Esophagus muscularis mucosa (tissue), 3 donors: Measurements from ENCODE around the gene OR51V1.

Experiments used
- CTCF ChIP-seq, 3 experiments: fragments of 200-600 bp in 2 of 3; fragments of 450-650 bp in 1 of 3; sonication (generic) in 2 of 3; IDR thresholded peaks; one replicate each; pipeline ENCODE4 v1.5.1; 2017 to 2019; ENCODE audit warnings: antibody characterized with exemption in 3 of 3, mild to moderate bottlenecking in 2 of 3, moderate library complexity in 1 of 3
- POLR2A ChIP-seq: fragments of 450-650 bp; IDR thresholded peaks from one replicate; pipeline ENCODE4 v1.6.1; 2017; ENCODE audit warnings: antibody characterized with exemption, moderate library complexity, mild to moderate bottlenecking, low read depth

- TF ChIP-seq POLR2A = no peak
- TF ChIP-seq CTCF (IDR thresholded peaks at IDR 0.05) = no peak
Observed at GRCh38 chr11:5225480-5225871, 25.0 kb upstream of the OR51V1 start.
